Inflammatory macrophage (primary cell): ENCODE data around the gene YDJC.
A peak's percentile ranks its signal among the peaks of the same experiment; 100 is the strongest.
"Not testable (repeated sequence)": the region's sequence is repeated elsewhere in the genome, so short reads cannot be mapped to it uniquely, and the experiment has no call there.

ENCODE experiments used
- DNase-seq, 2 donors: peaks; one replicate each; pipeline ENCODE4 v3.0.0-alpha.2; 2020 to 2022
- total RNA-seq, 18 experiments: gene quantifications; one replicate each; lab custom pipeline; 2026; ENCODE audit warnings: mixed read lengths in 6 of 18, inconsistent platforms in 2 of 18; lab: John Stamatoyannopoulos, UW

Gene YDJC, protein sequence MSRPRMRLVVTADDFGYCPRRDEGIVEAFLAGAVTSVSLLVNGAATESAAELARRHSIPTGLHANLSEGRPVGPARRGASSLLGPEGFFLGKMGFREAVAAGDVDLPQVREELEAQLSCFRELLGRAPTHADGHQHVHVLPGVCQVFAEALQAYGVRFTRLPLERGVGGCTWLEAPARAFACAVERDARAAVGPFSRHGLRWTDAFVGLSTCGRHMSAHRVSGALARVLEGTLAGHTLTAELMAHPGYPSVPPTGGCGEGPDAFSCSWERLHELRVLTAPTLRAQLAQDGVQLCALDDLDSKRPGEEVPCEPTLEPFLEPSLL
- 2.4 to 20.6 (median 9.4) reads per million in 18 experiments for total RNA-seq

DNA sequence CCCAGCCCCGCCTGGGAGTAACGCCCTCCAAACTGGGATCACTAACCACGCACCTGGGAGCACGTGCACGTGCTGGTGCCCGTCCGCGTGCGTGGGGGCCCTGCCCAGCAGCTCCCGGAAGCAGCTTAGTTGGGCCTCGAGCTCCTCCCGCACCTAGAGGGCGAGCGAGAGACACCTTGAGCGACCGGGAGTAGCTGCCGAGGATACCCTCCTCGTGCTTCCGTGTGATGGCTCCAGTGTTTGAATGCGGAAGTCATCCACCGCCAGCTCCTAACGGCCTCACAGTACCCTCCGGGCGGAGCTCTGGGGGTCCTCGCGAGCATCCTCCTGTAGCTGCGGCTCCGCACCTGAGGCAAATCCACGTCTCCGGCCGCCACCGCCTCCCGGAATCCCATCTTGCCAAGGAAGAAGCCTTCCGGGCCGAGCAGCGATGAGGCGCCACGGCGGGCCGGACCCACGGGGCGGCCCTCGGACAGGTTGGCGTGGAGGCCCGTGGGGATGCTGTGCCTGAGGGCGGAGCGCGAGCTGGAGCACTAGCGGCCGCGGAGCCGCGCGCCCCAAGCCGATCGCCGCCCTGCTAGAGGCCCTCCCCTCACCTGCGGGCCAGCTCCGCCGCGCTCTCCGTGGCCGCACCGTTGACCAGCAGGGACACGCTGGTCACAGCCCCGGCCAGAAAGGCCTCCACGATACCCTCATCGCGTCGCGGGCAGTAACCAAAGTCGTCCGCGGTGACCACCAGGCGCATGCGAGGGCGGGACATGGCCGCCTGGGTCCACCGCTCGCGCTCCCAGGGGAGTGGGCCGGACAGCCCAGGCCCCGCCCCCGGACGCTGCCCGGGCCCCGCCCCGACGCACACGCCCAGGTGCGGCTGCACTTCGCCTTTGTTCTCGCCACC lies at the start of gene YDJC:
TSS of gene YDJC (minus strand) at position 768 of the 895 bp plus-strand sequence. CDS start at position 760, 8 bp downstream.
- DNase-seq, result peak; percentile 95 to 96

DNA sequence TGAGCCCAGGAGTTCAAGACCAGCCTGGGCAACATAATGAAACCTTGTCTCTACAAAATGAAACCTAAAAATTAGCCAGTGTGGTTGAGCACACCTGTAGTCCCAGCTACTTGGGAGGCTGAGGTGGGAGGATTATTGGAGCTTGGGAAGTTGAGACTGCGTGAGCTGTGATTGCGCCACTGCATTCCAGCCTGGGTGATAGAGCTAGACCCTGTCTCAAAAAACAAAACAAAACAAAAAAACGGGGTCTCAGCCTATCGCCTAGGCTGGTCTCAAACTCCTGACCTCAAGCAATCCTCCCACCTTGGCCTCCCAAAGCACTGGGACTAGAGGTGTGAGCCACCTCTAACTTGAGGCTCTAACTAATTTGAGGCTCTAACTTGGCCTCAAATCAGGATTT lies 49.6 kb upstream of the YDJC start:
- DNase-seq, result no peak

DNA sequence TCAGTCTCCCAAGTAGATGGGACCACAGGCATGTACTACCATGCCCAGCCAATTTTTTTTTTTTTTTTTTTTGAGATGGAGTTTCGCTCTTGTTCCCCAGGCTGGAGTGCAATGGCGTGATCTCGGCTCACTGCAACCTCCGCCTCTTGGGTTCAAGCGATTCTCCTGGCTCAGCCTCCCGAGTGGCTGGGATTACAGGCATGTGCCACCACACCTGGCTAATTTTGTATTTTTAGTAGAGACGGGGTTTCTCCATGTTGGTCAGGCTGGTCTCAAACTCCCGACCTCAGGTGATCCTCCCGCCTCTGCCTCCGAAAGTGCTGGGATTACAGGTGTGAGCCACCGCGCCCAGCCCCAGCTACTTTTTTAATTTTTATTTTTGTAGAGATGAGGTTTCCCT lies 49.0 kb upstream of the YDJC start:
- DNase-seq, result not testable (repeated sequence)

DNA sequence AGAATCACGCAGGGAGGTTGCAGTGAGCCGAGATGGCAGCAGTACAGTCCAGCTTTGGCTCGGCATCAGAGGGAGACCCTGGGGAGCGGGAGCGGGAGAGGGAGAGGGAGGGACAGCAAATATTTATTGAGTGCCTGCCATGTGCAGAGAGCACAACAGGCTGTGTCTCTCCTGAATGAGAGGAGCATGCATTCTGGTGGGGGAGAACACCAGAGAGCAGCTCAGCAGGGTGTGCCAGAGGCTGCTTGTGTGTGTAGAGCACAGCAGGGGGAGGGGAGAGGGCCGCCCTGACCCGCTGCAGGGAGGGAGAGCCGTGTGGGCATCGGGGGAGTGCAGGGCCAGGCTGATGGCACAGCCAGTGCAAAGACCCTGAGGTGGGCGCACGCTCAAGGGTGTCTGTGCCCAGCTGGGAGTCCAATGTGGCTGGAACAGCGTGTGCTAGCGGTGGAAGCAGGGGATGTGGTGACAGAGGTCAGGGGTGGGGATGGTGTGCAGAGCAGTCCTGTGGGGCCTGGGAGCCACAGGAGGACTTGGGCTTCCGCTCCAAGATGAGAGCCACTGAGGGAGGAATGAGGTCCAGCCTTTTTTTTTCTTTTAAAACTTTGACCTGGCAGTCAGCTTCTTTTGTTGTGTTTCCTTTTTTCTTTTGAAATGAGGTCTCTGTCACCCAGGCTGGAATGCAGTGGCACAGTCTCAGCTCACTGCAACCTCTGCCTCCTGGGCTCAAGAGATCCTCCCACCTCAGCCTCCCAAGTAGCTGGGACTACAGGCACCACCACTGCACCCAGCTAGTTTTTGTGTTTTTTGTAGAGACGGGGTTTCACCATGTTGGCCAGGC lies 48.0 kb upstream of the YDJC start:
- no peak for DNase-seq

DNA sequence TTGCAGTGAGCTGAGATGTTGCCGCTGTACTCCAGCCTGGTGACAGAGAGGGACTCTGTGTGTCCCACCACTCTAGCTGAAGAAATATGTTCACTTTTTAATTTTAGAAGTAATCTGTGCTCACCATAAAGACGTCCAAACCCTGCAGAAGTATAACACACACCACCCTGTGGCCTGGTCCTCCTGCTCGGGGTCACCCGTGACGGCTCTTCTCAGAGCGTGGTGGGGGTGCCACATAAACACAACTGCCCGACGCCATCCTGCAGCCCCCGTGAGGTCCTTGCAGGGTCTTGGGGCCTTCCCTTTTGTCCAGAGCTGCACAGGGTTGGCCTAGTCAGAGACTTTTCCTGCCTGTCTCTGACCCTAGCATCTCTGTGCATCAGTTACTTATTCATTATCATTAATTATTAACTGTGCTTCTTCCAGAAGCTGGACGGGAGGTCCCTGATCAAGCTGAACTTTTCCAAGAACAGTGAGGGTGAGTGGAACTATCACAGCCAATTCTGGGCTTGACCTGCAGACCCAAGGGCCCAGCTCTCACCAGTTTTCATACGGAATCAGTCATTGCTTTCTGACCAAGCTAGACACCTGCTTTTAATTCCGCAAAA lies 44.9 kb upstream of the YDJC start:
- DNase-seq, result no peak

DNA sequence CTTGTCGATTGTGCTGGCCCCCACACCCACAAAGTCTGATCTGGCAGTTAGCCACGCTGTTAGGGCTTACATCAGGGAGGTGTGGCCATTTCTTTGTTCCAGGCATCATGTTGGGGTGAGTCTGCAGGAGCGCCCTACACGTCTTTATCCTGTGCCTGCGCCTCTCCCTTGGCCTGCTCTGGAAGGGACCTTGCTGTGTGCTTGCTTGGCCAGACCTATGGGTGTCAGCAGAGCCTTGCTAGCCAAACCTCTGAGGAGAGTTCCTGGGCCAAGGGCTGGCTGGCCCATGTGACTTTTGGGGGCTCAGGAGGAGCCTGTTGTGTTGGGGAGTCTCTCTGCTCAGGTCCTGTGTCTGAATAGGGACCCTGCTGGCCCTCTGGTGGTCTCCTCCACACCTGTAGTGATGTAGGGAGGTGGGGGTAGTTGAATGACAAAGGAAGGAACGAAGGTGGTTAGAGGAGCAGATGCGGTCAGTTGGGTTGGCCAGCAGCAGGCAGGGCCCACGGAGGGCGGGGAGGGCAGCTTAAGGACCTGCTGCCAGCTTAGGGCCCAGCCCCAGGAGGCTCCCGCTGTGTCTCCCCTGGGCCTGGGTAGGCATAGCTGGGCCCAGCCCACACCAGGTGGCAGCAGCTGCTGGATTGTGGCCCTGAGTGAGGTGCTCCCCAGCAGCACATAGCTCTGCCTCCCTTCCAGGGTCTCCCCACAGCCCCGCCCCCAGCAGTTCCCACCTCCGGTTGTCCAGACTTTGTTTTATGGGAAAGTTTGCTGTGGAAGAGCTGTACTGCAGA lies 43.9 kb upstream of the YDJC start:
- no peak for DNase-seq

DNA sequence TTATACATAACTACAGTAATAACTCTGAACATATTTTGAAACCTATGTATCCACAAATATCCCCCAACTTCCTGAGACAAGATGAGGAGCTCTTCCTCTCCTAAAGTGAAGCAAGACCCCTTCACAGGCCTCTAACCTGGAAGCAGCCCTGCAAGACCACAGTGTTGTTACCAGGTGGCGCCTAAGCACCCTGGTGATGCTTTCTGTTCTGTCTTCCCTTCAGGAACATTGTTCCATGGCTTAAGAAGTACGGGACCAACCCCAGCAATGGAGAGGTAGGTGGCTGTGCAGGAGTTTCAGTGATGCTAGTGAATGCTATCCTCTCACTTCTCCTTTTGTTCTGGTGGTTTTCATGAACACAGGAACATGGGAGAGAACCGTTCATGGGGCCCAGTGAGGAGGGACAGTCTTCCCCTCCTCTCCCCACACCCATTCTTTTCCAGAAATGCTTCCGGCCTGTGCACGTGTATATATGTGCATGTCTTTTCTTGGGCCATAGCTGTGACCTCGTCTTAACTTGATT lies 42.3 kb upstream of the YDJC start:
- no peak for DNase-seq

DNA sequence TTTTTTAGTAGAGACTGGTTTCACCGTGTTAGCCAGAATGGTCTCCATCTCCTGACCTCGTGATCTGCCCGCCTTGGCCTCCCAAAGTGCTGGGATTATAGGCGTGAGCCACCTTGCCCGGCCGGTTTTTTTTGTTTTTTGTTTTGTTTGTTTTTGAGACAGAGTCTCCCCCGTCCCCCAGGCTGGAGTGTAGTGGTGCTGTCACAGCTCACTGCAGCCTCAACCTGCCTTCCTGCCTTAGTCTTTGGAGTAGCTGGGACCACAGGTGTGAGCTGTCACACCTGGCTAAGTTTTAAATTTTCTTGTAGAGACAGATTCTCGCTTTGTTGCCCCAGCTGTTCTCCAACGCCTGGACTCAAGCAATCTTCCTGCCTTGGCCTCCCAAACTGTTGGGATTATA lies 39.2 kb upstream of the YDJC start:
- no peak for DNase-seq

DNA sequence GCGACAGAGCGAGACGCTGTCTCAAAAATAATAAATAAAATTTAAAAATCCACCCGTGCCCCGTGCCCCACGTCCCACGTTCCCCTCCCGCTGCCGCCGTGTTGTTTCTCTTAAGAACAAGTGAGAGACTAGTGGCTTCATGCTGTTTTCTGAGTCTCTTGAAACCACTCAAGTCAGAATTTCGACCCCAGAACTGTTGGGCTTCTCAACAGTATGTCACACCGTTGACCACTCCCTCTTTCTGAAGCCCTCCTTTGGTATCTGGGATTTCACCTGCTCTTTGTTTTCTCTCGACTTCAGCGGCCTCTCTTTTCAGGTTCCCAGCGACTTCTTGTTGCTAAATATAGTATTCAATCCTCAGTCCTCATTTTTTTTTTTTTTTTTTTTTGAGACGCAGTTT lies 37.0 kb upstream of the YDJC start:
- no peak for DNase-seq

DNA sequence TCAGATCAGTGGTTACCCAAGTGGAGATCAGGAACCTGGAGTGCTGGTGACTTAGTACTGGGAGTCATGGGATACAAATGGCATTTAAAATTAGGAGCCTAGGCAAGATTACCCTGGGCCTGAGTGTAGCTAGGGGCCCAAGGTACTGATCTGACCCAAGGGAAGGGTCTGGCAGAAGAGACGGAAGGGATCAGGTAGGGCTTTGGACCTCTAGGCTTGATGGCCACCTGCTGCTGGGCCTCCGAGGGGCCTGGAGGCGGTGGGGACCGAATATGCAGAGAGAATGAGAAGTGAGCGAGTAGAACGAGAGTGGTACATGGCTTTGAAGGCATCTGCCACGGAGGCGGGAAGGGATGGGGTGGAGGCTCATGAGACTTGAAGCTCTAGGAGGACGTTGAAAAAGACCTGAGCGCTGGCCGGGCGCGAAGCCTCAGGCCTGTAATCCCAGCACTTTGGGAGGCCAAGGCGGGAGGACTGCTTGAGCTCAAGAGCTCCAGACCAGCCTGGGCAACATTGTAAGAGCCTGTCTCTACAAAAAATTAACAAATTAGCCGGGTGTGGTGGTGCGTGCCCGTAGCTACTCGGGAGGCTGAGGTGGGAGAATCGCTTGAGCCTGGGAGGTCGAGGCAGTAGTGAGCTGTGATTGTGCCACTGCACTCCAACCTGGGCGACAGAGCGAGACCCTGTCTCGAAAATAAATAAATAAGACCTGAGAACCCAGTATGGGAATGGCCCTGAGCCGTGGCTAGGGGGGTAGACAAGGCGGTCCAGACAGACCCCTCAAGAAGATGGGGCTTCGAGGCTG lies 35.4 kb upstream of the YDJC start:
- no peak for DNase-seq

DNA sequence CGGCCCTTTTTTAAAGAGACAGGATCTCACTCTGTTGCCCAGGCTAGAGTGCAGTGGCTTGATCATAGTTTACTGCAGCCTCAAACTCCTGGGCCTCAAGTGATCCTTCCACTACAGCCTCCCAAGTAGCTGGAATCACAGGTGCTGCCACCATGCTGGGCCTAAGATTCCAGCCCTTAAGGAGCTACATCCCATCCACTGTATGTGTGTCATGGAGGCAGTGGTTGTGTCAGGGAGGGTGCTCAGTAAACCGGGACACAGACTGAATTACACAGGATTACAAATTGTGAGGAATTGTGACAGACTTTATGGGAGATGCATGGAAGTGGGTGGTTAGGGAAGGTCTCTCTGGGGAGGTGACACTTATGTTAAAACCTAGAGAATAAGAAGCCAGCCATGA lies 33.9 kb upstream of the YDJC start:
- no peak for DNase-seq

DNA sequence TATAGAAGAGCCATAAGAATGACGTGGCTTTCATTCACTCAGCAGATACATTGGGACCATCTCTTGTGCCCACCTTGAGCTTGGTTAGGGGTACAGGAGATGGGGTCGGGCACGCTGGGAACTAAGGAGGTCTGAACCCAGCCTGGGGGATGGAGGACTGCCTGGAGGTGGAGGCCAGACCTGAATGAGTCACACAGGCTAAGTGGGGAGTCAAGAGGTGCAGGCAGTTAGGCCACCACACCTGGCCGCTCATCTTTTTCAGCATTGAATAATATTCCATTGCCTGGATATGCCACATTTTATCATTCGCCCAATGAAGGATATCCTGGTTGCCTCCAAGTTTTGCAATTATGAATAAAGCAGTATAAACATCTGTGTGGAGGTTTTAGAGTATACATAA lies 32.2 kb upstream of the YDJC start:
- no peak for DNase-seq

DNA sequence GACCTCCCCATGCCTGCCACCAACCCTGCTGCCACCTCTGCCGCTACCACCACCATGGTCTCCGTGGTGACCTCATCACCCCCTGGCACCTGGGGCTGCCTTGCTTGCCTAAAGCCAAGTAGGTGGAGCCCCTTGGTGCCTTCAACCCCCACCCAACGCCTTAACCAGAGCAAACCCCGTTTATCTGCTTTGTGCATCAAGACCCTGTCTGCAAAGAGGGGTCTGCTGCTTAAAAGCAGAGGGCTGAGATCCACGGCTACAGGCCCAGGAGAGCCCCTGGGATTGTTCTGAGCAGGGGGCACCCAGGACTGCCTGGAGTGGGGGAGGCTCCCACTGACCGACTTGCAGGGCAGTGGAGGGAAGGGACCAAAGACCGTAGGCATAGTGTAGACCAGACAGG lies 31.1 kb upstream of the YDJC start:
- no peak for DNase-seq

DNA sequence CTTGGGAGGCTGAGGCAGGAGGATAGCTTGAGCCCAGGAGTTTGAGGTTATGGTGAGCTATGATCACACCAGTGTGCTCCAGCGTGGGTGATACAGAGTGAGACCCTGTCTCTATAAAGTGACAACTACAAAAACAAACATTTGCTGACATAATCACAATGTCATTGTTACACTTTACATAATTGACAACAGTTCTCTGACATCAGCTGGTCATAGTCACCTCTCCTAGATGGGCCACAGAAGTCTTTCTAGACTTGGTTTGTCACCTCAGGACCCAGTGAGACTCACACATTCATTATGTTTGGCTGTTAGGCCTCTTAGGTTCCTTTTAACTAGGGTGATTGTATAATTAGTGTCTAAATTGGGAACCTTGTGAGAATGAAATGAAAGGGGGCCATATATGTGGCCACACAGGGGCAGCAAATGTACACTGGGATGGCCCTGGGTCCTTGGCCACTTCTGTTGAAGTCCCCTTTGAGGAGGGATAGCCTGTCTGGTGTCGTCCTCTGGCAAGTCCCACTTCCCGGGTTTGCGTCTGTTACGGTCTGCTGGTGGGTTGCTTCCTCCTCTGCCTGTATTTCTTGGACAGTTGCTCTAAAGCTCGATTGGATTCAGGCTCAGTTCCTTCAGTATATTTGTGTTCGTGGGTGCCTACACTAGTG lies 30.2 kb upstream of the YDJC start:
- DNase-seq, result no peak

DNA sequence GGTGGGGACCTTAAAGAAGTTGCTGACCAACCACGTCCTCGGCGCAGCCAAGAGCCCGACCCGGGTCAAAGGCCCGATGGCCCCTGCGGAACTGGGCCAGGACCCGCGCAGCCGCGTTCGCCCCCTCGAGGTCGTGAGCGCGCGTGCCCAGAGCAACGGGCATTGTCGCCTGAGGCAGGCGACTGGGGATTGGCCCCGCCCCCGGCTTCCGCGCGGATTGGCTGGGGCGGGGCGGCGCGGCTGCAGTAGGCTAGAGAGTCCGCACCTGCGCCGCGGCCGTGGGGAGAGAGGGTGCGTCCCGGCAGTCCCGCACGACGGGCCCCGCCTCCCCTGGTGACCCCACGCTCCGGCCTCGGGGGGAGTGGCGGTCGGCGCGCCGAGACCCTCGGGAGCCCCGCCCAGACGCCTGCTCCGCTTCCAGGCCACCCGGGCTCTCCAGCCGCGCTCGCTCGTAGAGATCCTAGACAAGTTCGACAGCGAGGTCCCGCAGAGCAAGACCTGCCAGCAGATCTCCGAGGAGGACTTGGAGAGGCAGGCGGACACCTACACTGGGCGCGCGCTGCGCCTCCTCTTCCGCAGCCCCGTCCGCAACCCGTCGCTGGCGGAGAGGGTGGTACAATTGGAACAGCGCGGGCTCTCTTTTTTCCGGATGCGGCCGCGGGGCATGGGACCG lies 27.7 kb upstream of the YDJC start:
- peak; percentile 71 to 81 for DNase-seq

DNA sequence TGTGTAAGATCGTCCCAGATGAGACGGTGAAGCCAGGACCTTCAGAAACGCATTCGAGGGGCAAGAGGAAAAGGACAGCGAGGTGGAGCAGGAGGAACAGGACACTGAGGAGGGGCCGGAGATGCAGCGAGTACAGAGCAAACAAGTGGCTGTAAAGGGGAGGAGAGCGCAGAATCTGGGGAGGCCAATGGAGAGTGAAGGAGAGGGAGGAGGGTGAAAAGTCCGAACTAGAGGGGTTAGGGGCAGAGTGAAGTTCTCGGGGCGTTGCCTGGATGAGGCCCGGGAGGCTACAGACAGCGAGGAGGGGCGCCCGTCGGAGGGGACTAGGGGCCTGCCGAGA lies 27.2 kb upstream of the YDJC start:
- no peak for DNase-seq

DNA sequence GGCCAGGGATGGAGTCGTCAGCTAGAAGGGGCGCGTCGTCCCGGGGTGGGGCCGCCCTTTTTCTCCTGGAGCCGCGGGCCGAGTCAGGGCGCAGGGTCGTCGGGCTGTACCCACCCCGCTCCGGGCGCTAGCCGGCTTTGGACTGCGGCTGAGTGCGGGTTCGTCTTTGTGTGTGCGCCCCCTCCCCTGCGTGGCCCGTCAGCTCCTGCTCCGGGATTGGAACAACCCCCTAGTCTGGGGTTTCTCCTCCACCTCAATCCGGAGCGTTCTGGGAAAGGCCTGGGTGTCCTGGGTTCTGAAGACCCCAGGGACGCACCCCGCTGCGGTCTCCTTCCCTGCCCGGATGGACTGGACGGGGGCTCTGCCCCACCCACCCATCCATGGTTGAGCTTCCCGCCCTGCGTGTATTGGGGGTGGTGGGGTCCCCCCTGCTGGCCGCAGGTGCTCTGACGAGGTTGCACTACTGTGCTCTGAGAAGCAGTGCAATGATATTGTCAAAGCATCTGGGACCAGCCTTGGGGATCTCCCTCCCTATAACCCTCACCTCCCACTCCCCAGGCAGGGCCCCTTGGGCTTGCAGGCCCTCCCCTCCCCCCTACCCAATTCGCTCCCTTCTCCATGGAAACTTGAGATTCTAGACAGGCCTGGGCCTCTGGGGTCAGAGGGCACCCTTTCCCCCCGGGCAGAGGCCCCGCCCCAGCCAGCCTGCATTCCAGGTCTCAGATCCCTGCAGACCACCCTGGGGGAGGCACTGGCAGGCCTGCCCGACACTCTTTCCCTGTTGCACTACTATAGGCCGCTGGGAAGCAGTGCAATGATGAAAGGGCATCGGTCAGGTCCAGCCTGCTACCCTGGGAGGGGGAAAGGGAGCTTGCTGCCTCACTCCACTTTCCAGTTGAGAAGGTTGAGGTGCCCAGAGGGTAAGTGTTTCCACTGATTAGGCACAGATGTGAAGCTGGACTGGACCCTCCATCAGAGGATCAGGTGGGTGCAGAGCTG lies 23.0 kb upstream of the YDJC start:
- DNase-seq, result no peak

DNA sequence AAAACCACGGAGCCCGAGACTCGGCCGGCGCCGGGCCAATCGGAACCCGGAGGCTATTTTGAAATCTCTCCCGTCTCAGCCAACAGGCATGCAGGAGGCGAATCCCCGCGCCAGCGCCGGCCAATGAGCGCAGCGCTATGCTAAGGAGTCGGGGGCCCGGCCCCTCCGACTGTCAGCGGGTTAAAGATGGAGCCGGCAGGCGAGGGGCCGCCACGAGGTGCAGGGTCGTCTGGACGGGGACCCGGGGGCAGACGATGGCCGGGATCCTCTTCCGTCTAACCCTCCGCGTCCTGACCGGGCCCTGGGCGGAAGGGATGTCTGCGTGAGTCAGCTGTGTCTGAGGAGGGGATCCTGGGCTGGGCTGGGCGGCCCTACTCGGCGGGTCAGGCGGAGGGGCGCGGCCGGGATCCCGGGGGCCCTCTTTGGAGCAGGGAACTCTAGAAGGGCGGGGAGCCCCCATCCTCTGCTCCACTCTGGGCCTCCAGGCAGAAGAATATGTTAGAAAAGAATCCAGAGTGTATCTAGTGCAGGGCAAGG lies 22.3 kb upstream of the YDJC start:
- DNase-seq, result peak; percentile 88
